ENCODE measurements around the gene PTPN14. TPM values are rescaled to one million over a fixed set of nuclear protein-coding genes. Genes with fewer than 3 reads are reported as not detected.

PTPN14 gene
- total RNA-seq, 1 experiment from 2014 or later = 243 TPM

DNA sequence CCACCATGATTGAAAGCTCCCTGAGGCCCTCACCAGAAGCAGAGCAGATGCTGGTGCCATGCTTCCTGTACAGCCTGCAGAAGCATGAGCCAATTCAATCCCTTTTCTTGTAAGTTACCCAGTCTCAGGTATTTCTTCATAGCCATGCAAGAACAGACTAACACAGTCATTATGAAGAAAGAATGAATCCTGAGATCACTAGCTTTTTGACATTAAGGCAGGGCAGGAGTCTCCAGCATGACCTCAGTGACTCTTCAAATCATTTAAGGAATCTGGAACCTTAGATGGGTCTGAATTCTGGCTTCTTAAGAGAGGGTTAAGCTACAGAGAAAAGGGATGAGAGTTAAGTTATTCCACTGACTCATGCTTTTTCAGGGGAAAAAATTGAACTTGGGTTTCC is 79.0 kb downstream of the PTPN14 start:
- DNase-seq (ENCODE audit: unreplicated experiment) = peak; percentile 62
- Mint-ChIP-seq H3K4me1 (ENCODE audit: insufficient read depth, unreplicated experiment) (peaks cover 88% of the 10 kb centered on the region), H3K27ac (ENCODE audit: low read depth, unreplicated experiment) (peak overlapping the region; percentile 88), H3K9me3 (ENCODE audit: unreplicated experiment) (no peaks in the 10 kb centered on the region), H3K4me3 (ENCODE audit: unreplicated experiment) (peak overlapping the region; percentile 4), H3K27me3 (ENCODE audit: insufficient read depth, unreplicated experiment) (no peaks in the 10 kb centered on the region), H3K36me3 (ENCODE audit: insufficient read depth, unreplicated experiment) (peaks cover 26% of the 10 kb centered on the region)
- ChIA-PET CTCF (interaction anchor here (0.6 to 8.8 kb wide), 16 partner anchors 12 to 150 kb away, joined by 3 to 120 read pairs (median 4); partner anchors contain the start of gene PTPN14), POLR2A (interaction anchor here (0.5 to 30.6 kb wide), 27 partner anchors 9 to 1094 kb away, joined by 3 to 881 read pairs (median 9); partner anchors contain the start of genes KCTD3 and PTPN14)
- TF ChIP-seq, protein P1, sequence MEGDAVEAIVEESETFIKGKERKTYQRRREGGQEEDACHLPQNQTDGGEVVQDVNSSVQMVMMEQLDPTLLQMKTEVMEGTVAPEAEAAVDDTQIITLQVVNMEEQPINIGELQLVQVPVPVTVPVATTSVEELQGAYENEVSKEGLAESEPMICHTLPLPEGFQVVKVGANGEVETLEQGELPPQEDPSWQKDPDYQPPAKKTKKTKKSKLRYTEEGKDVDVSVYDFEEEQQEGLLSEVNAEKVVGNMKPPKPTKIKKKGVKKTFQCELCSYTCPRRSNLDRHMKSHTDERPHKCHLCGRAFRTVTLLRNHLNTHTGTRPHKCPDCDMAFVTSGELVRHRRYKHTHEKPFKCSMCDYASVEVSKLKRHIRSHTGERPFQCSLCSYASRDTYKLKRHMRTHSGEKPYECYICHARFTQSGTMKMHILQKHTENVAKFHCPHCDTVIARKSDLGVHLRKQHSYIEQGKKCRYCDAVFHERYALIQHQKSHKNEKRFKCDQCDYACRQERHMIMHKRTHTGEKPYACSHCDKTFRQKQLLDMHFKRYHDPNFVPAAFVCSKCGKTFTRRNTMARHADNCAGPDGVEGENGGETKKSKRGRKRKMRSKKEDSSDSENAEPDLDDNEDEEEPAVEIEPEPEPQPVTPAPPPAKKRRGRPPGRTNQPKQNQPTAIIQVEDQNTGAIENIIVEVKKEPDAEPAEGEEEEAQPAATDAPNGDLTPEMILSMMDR (IDR thresholded peaks at IDR 0.05; ENCODE audit: unreplicated experiment) = no peak
- BruUV-seq (replicated peaks) = no TSS peak
- intact Hi-C loops (cut with micrococcal nuclease) = loop anchor here (10.0 kb wide), 1 partner anchor 48 kb away; no protein-coding TSS in a partner anchor

DNA sequence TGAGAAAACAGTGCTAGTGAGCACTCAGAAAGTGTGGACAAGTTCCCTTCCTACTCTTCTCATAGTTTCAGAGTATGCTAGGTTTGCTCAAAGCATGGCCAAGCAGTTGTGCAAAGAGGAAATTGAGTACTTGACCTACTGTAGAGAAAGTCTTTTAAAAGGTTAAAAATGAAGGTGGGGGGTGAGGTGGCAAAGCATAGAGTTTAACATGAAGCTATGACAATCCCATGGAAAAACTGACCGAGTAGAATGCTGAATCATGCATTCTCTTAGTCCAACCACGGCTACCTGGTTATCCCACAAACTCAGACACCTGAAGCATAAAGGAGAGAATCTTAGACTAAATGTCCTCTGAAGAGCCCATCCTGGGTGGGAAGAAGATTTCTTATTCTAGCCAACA is 79.9 kb downstream of the PTPN14 start:
- Mint-ChIP-seq H3K4me3 (ENCODE audit: unreplicated experiment) (no peak overlapping the region), H3K4me1 (ENCODE audit: insufficient read depth, unreplicated experiment) (peaks cover 88% of the 10 kb centered on the region), H3K36me3 (ENCODE audit: insufficient read depth, unreplicated experiment) (peaks cover 27% of the 10 kb centered on the region), H3K9me3 (ENCODE audit: unreplicated experiment) (no peaks in the 10 kb centered on the region), H3K27me3 (ENCODE audit: insufficient read depth, unreplicated experiment) (no peaks in the 10 kb centered on the region), H3K27ac (ENCODE audit: low read depth, unreplicated experiment) (peak overlapping the region; percentile 88)
- BruUV-seq (replicated peaks) = no TSS peak
- TF ChIP-seq, protein P1 (IDR thresholded peaks at IDR 0.05; ENCODE audit: unreplicated experiment) = no peak
- intact Hi-C loops (cut with micrococcal nuclease) = loop anchor here (10.0 kb wide), 1 partner anchor 47 kb away; no protein-coding TSS in a partner anchor
- POLR2A ChIA-PET = interaction anchor here (0.5 to 30.6 kb wide), 16 partner anchors 10 to 1360 kb away, joined by 3 to 881 read pairs (median 53); partner anchors contain the start of genes KCTD3 and PTPN14
- CTCF ChIA-PET = interaction anchor here (0.6 to 8.8 kb wide), 17 partner anchors 11 to 138 kb away, joined by 3 to 120 read pairs (median 3); partner anchors contain the start of gene PTPN14
- DNase-seq (ENCODE audit: unreplicated experiment) = no peak

DNA sequence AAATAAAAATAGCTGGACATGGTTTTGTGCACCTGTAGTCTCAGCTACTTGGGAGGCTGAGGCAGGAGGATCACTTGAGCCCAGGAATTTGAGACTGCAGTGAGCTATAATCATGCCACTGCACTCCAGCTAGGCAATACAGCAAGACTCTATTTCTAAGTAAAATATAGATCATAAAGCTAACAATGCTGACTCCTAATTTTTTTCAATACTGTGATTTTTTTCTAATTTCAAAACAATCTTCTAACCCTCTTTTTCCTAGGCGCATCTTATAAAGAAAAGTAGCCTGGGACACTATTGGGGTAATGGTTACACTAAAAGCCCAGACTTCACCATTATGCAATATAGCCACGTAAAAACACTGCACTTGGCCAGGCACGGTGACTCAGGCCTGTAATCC is 81.3 kb downstream of the PTPN14 start:
- peaks cover 79% of the 10 kb centered on the region for H3K4me1 Mint-ChIP-seq (ENCODE audit: insufficient read depth, unreplicated experiment)
- no peaks in the 10 kb centered on the region for H3K27me3 Mint-ChIP-seq (ENCODE audit: insufficient read depth, unreplicated experiment)
- TF ChIP-seq, protein P1 (IDR thresholded peaks at IDR 0.05; ENCODE audit: unreplicated experiment) = no peak

DNA sequence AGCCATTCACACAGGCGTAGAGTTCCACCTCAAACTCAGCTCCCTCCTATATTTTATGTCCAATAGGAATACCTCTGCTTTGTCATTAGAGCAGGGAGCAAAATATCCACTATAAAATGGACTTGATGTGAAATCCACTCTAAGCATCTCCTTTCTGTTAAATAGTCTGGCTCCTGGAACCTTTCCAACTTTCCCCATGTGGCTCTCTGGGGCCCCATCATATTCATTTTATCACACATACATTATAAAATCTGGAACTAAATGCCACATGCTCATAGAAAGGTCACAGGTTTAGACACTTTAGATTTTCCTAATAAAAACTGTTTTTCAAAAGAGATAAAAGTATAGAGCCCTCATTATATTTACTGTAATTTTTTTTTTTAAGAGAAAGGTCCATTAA is 82.1 kb downstream of the PTPN14 start:
- ChIA-PET CTCF (interaction anchor here (1.0 to 8.7 kb wide), 8 partner anchors 8 to 136 kb away, joined by 3 to 77 read pairs (median 6); partner anchors contain the start of gene PTPN14), POLR2A (interaction anchor here (1.7 to 30.6 kb wide), 9 partner anchors 8 to 113 kb away, joined by 4 to 881 read pairs (median 318); partner anchors contain the start of gene PTPN14)
- TF ChIP-seq, protein P1 (IDR thresholded peaks at IDR 0.05; ENCODE audit: unreplicated experiment) = no peak
- no peak overlapping the region for H3K4me3 Mint-ChIP-seq (ENCODE audit: unreplicated experiment)
- peak overlapping the region; percentile 88 for H3K27ac Mint-ChIP-seq (ENCODE audit: low read depth, unreplicated experiment)
- peaks cover 71% of the 10 kb centered on the region for H3K4me1 Mint-ChIP-seq (ENCODE audit: insufficient read depth, unreplicated experiment)
- no peaks in the 10 kb centered on the region for H3K27me3 Mint-ChIP-seq (ENCODE audit: insufficient read depth, unreplicated experiment)
- peaks cover 28% of the 10 kb centered on the region for H3K36me3 Mint-ChIP-seq (ENCODE audit: insufficient read depth, unreplicated experiment)
- intact Hi-C loops (cut with micrococcal nuclease) = no loop called here
- no TSS peak for BruUV-seq (replicated peaks)
- no peak for DNase-seq (ENCODE audit: unreplicated experiment)
- no peaks in the 10 kb centered on the region for H3K9me3 Mint-ChIP-seq (ENCODE audit: unreplicated experiment)

More for the DNA sequence above, 81.3 kb downstream of the PTPN14 start:
- Mint-ChIP-seq H3K9me3 (ENCODE audit: unreplicated experiment) (no peaks in the 10 kb centered on the region), H3K36me3 (ENCODE audit: insufficient read depth, unreplicated experiment) (peaks cover 27% of the 10 kb centered on the region), H3K27ac (ENCODE audit: low read depth, unreplicated experiment) (peak overlapping the region; percentile 88), H3K4me3 (ENCODE audit: unreplicated experiment) (no peak overlapping the region)
- BruUV-seq (replicated peaks) = no TSS peak
- ChIA-PET POLR2A (interaction anchor here (0.8 to 30.6 kb wide), 10 partner anchors 9 to 112 kb away, joined by 3 to 881 read pairs (median 178); partner anchors contain the start of gene PTPN14), CTCF (interaction anchor here (0.6 to 8.7 kb wide), 7 partner anchors 12 to 952 kb away, joined by 3 to 77 read pairs (median 6); partner anchors contain the start of gene PTPN14)
- DNase-seq (ENCODE audit: unreplicated experiment) = peak; percentile 54
- intact Hi-C loops (cut with micrococcal nuclease) = loop anchor here (10.0 kb wide), 1 partner anchor 45 kb away; no protein-coding TSS in a partner anchor

All from MCF 10A (cell line).